Mesenchymal stem cell (in vitro differentiated cells and primary cell): Measurements from ENCODE around the gene CYP24A1.

Experiments
- DNase-seq: peaks from one replicate; pipeline ENCODE4 v3.0.0-alpha.2; 2013
- H2AFZ ChIP-seq: one replicate; pipeline ENCODE4 v1.6.1; 2013; ENCODE audit warnings: low read depth, mild to moderate bottlenecking, control low read depth, inconsistent platforms, low read length, moderate library complexity
- H2AK5ac ChIP-seq: 2 replicates; pipeline ENCODE4 v1.6.1; 2013; ENCODE audit warnings: low read length, moderate library complexity, mild to moderate bottlenecking, inconsistent platforms; ENCODE audit not compliant: severe bottlenecking
- H2BK120ac ChIP-seq: one replicate; pipeline ENCODE4 v1.6.1; 2013; ENCODE audit warnings: low read depth, mild to moderate bottlenecking, inconsistent platforms, low read length, moderate library complexity
- H2BK12ac ChIP-seq, 2 experiments: one replicate each; pipeline ENCODE4 v1.6.1; 2013; ENCODE audit warnings: inconsistent platforms in 2 of 2, low read length in 2 of 2, mild to moderate bottlenecking in 2 of 2, moderate library complexity in 2 of 2, control low read depth in 1 of 2
- H2BK15ac ChIP-seq: one replicate; pipeline ENCODE4 v1.6.1; 2013; ENCODE audit warnings: mild to moderate bottlenecking, low read depth, inconsistent platforms; ENCODE audit not compliant: poor library complexity, severe bottlenecking
- H2BK5ac ChIP-seq: 2 replicates; pipeline ENCODE4 v1.6.1; 2013; ENCODE audit warnings: low read depth, mild to moderate bottlenecking, low read length, control low read depth, inconsistent platforms; ENCODE audit not compliant: poor library complexity, severe bottlenecking
- H3K14ac ChIP-seq, 2 experiments: one replicate each; pipeline ENCODE4 v1.6.1; 2013; ENCODE audit warnings: inconsistent platforms in 2 of 2, low read length in 2 of 2, control low read depth in 1 of 2, mild to moderate bottlenecking in 1 of 2, moderate library complexity in 1 of 2
- H3K18ac ChIP-seq, 2 experiments: one replicate each; pipeline ENCODE4 v1.6.1; 2013; ENCODE audit warnings: inconsistent platforms in 2 of 2, low read length in 2 of 2, control low read depth in 1 of 2, low read depth in 1 of 2, mild to moderate bottlenecking in 1 of 2
- H3K23ac ChIP-seq, 2 experiments: one replicate each; pipeline ENCODE4 v1.6.1; 2013; ENCODE audit warnings: inconsistent platforms in 2 of 2, low read length in 2 of 2, mild to moderate bottlenecking in 2 of 2, moderate library complexity in 2 of 2, control low read depth in 1 of 2
- H3K27ac ChIP-seq: 2 replicates; pipeline ENCODE4 v1.5.1; 2013; ENCODE audit warnings: mild to moderate bottlenecking, moderate library complexity, low read length, control low read depth, inconsistent platforms; ENCODE audit not compliant: poor library complexity, severe bottlenecking
- H3K27me3 ChIP-seq, 2 experiments: 2 replicates each; pipeline versions ENCODE4 v1.6.1 to v1.7.0; 2013; ENCODE audit warnings: low read length in 2 of 2, mild to moderate bottlenecking in 2 of 2, moderate library complexity in 2 of 2, control low read depth in 1 of 2, inconsistent platforms in 1 of 2; ENCODE audit not compliant: control insufficient read depth in 1 of 2, insufficient read depth in 1 of 2
- H3K36me3 ChIP-seq, 2 experiments: 2 replicates each; pipeline versions ENCODE4 v1.6.1 to v1.7.0; 2013; ENCODE audit warnings: low read length in 2 of 2, control low read depth in 1 of 2, inconsistent platforms in 1 of 2, low read depth in 1 of 2, mild to moderate bottlenecking in 1 of 2; ENCODE audit not compliant: insufficient read depth in 2 of 2, control insufficient read depth in 1 of 2
- H3K4ac ChIP-seq, 2 experiments: one replicate each; pipeline ENCODE4 v1.6.1; 2013; ENCODE audit warnings: inconsistent platforms in 2 of 2, low read length in 2 of 2, mild to moderate bottlenecking in 2 of 2, moderate library complexity in 2 of 2, control low read depth in 1 of 2, low read depth in 1 of 2
- H3K4me1 ChIP-seq: 2 replicates; pipeline ENCODE4 v1.6.1; 2013; ENCODE audit warnings: low read depth, low read length, control low read depth; ENCODE audit not compliant: control insufficient read depth, insufficient read depth
- H3K4me2 ChIP-seq: 2 replicates; pipeline ENCODE4 v1.6.1; 2013; ENCODE audit warnings: low read length, mild to moderate bottlenecking, inconsistent platforms; ENCODE audit not compliant: poor library complexity, severe bottlenecking
- H3K4me3 ChIP-seq, 2 experiments: 2 replicates each; pipeline versions ENCODE4 v1.5.1 to v1.7.0; 2013; ENCODE audit warnings: low read length in 2 of 2, mild to moderate bottlenecking in 2 of 2, control low read depth in 1 of 2, low read depth in 1 of 2; ENCODE audit not compliant: insufficient read depth in 1 of 2
- H3K79me1 ChIP-seq: replicated peaks from 2 replicates; pipeline ENCODE4 v1.6.1; 2013; ENCODE audit warnings: mild to moderate bottlenecking, control low read depth, low read length, inconsistent platforms; ENCODE audit not compliant: poor library complexity, severe bottlenecking
- H3K9ac ChIP-seq: 2 replicates; pipeline ENCODE4 v1.7.0; 2013; ENCODE audit warnings: mild to moderate bottlenecking, low read length, moderate library complexity
- H3K9me3 ChIP-seq: 2 replicates; pipeline ENCODE4 v1.7.0; 2013; ENCODE audit warnings: mild to moderate bottlenecking, low read length; ENCODE audit not compliant: control insufficient read depth
- H4K8ac ChIP-seq: one replicate; pipeline ENCODE4 v1.6.1; 2013; ENCODE audit warnings: inconsistent platforms, mild to moderate bottlenecking, low read length, moderate library complexity
- H4K91ac ChIP-seq: one replicate; pipeline ENCODE4 v1.6.1; 2013; ENCODE audit warnings: mild to moderate bottlenecking, low read length, inconsistent platforms
- WGBS: methylation state at CpG from one replicate; pipeline ENCODE4 v1.1.7; 2013; ENCODE audit warnings: mixed read lengths; 5-methylcytosine and 5-hydroxymethylcytosine counted together

The CYP24A1 gene

GRCh38 chr20:54152227-54153040 lies 21.4 kb downstream of the CYP24A1 start:
- no peaks in the 10 kb centered on the region for H3K36me3 ChIP-seq
- H3K27ac ChIP-seq, result no peak overlapping the region
- no peak overlapping the region for H2BK12ac ChIP-seq
- no peak overlapping the region for H4K8ac ChIP-seq
- H3K9me3 ChIP-seq, result no peaks in the 10 kb centered on the region
- no peak overlapping the region for H3K23ac ChIP-seq
- H2BK15ac ChIP-seq, result no peak overlapping the region
- no peak overlapping the region for H3K14ac ChIP-seq
- H3K4ac ChIP-seq, result no peak overlapping the region
- no peak overlapping the region for H2AK5ac ChIP-seq
- no peak overlapping the region for H2BK5ac ChIP-seq
- H3K4me1 ChIP-seq, result no peaks in the 10 kb centered on the region
- H3K18ac ChIP-seq, result no peak overlapping the region
- peak overlapping the region in 1 of 2 experiments; percentile 6 for H3K4me3 ChIP-seq
- no peak overlapping the region for H3K4me2 ChIP-seq
- no peak overlapping the region for H2AFZ ChIP-seq
- H3K9ac ChIP-seq, result peak overlapping the region; percentile 3
- H2BK120ac ChIP-seq, result no peak overlapping the region
- DNase-seq, result no peak
- peaks cover 6 to 12% of the 10 kb centered on the region in 2 experiments for H3K27me3 ChIP-seq
- no peaks in the 10 kb centered on the region for H3K79me1 ChIP-seq
- H4K91ac ChIP-seq, result no peak overlapping the region
- WGBS, result 83% methylated on average over 10 of the region's 10 CpGs

DNA sequence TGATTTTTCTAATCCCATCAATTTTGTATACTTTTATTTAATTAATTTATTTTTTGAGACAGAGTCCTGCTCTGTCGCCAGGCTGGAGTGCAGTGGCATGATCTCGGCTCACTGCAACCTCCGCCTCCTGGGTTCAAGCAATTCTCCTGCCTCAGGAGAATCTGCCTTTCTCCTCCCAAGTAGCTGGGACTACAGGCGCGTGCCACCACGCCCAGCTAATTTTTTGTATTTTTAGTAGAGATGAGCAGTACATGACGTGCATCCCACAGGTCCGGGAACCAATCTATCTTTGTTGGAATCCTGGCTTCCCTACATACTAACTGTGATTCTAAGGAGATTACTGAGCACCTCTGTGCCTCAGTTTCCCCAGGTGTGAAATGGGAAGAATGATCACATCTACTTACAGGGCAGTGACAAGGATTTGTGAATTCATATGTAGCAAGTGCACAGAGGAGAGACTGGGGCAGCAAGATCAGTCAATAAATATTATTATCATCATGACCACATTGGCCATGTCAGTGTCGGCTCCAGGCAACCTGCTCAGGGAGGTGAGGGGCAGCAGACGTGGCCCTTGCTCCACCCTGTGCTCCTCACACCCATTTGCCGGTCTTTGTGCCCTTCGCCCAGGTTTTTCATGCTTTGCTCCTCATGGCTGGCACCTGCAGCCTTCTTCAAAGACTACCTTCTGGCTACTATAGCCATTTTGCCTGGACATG lies 22.1 kb downstream of the CYP24A1 start:
- Histone ChIP-seq H3K9me3 (no peaks in the 10 kb centered on the region), H4K91ac (no peak overlapping the region), H3K23ac (no peak overlapping the region), H2BK5ac (no peak overlapping the region), H3K4me1 (no peaks in the 10 kb centered on the region), H4K8ac (no peak overlapping the region), H3K14ac (no peak overlapping the region), H3K36me3 (no peaks in the 10 kb centered on the region), H2AK5ac (no peak overlapping the region), H2AFZ (no peak overlapping the region), H2BK15ac (no peak overlapping the region), H3K9ac (peak overlapping the region; percentile 3), H3K4me2 (no peak overlapping the region), H2BK120ac (no peak overlapping the region), H3K4me3 (no peak overlapping the region), H3K4ac (no peak overlapping the region), H3K27ac (no peak overlapping the region), H2BK12ac (no peak overlapping the region), H3K79me1 (no peaks in the 10 kb centered on the region), H3K27me3 (peaks cover 0 to 4% of the 10 kb centered on the region in 2 experiments), H3K18ac (no peak overlapping the region)
- DNase-seq, result no peak
- 89% methylated on average over 11 of the region's 12 CpGs for WGBS

GRCh38 chr20:54151075-54151439 lies 22.7 kb downstream of the CYP24A1 start:
- no peak overlapping the region for H2BK12ac ChIP-seq

DNA sequence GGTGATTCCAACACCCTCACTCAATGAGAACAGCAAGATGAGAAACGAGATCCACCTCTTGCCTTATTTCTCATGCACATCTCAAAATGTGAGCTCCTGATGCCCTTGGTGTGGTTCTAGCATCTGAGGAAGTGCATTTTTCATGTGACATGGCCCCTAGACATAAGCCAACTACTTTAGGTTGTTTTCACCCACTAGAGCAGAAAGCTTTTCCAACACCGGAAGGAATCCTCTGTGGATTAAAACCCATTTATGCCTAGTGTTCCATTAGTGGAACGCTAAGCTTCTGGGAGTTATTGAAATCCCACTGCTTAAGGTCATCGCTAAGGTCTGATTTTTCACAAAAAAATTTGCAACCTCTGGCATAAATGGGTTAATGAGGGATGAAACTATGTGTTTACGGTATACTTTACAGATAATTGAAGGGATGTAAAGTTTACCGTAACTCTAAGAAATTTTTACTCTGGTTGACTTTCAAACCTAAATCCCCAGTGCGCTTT lies 24.0 kb downstream of the CYP24A1 start:
- H3K4me2 ChIP-seq, result no peak overlapping the region
- no peak overlapping the region for H2BK120ac ChIP-seq
- H2AK5ac ChIP-seq, result no peak overlapping the region
- no peak overlapping the region for H2BK12ac ChIP-seq
- H3K9me3 ChIP-seq, result no peaks in the 10 kb centered on the region
- H3K36me3 ChIP-seq, result no peaks in the 10 kb centered on the region
- 90% methylated on average over 5 of the region's 7 CpGs for WGBS
- H3K23ac ChIP-seq, result no peak overlapping the region
- no peak overlapping the region for H3K27ac ChIP-seq
- H3K9ac ChIP-seq, result no peak overlapping the region
- DNase-seq, result no peak
- no peak overlapping the region for H2BK15ac ChIP-seq
- no peak overlapping the region for H2BK5ac ChIP-seq
- H4K8ac ChIP-seq, result no peak overlapping the region
- no peaks in the 10 kb centered on the region for H3K79me1 ChIP-seq
- no peak overlapping the region for H4K91ac ChIP-seq
- H3K4me1 ChIP-seq, result no peaks in the 10 kb centered on the region
- no peak overlapping the region for H3K4me3 ChIP-seq
- H2AFZ ChIP-seq, result no peak overlapping the region
- no peaks in the 10 kb centered on the region for H3K27me3 ChIP-seq
- H3K14ac ChIP-seq, result no peak overlapping the region
- no peak overlapping the region for H3K4ac ChIP-seq
- no peak overlapping the region for H3K18ac ChIP-seq

More at GRCh38 chr20:54151075-54151439, 22.7 kb downstream of the CYP24A1 start:
- H4K8ac ChIP-seq, result no peak overlapping the region
- H4K91ac ChIP-seq, result no peak overlapping the region
- H3K36me3 ChIP-seq, result no peaks in the 10 kb centered on the region
- H3K4me2 ChIP-seq, result no peak overlapping the region
- H3K14ac ChIP-seq, result no peak overlapping the region
- no peak overlapping the region for H3K9ac ChIP-seq
- H3K4me1 ChIP-seq, result no peaks in the 10 kb centered on the region
- H3K4me3 ChIP-seq, result no peak overlapping the region
- H3K23ac ChIP-seq, result no peak overlapping the region
- no peak overlapping the region for H2BK15ac ChIP-seq
- no peak overlapping the region for H2AFZ ChIP-seq
- H2BK5ac ChIP-seq, result no peak overlapping the region
- 80% methylated on average over 1 of the region's 2 CpGs for WGBS
- no peak overlapping the region for H3K4ac ChIP-seq
- H2AK5ac ChIP-seq, result no peak overlapping the region
- H3K9me3 ChIP-seq, result no peaks in the 10 kb centered on the region
- H2BK120ac ChIP-seq, result no peak overlapping the region
- H3K27me3 ChIP-seq, result no peaks in the 10 kb centered on the region
- H3K18ac ChIP-seq, result no peak overlapping the region
- no peaks in the 10 kb centered on the region for H3K79me1 ChIP-seq
- no peak overlapping the region for H3K27ac ChIP-seq
- no peak for DNase-seq
